Suprapubic skin (tissue), 3 donors: ENCODE measurements around the gene KRT78.

Experiments used
- POLR2AphosphoS5 ChIP-seq, 3 donors: sonication (generic); formaldehyde crosslinking; IDR thresholded peaks; one replicate each; pipeline ENCODE4 v1.6.1; 2017; ENCODE audit warnings: antibody characterized with exemption in 3 of 3
- TF ChIP-seq, protein P1 (sequence below), 2 donors: fragments of 200-600 bp in 1 of 2; fragments of 450-650 bp in 1 of 2; sonication (generic) in 1 of 2; IDR thresholded peaks; one replicate each; pipeline ENCODE4 v1.5.1; 2016 to 2019; ENCODE audit warnings: antibody characterized with exemption in 2 of 2, mild to moderate bottlenecking in 1 of 2, moderate library complexity in 1 of 2

DNA sequence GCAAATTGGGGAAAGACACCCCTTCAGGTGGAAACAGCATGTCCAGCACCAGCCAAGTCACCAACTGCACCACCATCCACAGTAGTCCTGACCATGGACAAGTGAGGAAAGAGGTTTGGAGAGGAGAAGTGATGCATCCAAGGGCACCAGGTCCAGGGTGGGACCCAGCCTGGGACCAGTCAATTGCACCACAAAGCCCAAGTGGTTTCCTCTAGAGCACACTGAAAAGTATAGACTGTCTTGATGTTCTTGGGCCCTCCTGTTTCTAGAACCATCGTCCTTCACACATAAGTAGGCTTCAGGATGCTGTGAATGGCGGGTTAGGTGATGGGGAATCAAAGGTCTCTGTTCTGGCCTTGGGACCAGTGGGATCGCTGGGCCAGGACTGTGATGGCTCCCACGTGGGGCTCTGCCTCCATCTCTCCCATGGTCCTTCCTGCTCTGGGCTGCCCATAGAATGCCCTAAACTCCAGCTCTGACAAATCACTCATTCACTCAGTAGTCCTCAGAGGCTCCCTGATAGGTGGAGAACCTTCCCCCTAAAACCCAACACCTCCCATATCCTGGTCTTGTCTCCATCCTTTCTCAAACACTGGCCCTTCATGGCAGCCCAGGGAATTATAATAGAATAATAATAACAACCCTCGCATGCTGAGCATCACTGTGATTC lies 23.9 kb downstream of the KRT78 start:
- TF ChIP-seq POLR2AphosphoS5 (IDR thresholded peaks at IDR 0.05), result no peak
- TF ChIP-seq, protein P1, sequence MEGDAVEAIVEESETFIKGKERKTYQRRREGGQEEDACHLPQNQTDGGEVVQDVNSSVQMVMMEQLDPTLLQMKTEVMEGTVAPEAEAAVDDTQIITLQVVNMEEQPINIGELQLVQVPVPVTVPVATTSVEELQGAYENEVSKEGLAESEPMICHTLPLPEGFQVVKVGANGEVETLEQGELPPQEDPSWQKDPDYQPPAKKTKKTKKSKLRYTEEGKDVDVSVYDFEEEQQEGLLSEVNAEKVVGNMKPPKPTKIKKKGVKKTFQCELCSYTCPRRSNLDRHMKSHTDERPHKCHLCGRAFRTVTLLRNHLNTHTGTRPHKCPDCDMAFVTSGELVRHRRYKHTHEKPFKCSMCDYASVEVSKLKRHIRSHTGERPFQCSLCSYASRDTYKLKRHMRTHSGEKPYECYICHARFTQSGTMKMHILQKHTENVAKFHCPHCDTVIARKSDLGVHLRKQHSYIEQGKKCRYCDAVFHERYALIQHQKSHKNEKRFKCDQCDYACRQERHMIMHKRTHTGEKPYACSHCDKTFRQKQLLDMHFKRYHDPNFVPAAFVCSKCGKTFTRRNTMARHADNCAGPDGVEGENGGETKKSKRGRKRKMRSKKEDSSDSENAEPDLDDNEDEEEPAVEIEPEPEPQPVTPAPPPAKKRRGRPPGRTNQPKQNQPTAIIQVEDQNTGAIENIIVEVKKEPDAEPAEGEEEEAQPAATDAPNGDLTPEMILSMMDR (IDR thresholded peaks at IDR 0.05), result no peak
